GM10847 (cell line): ENCODE results near the gene TMED4.
A peak's percentile ranks its signal among the peaks of the same experiment; 100 is the strongest.

Source experiments
- POLR2A ChIP-seq: IDR thresholded peaks from 2 replicates; pipeline ENCODE4 v1.6.1; 2011; ENCODE audit not compliant: insufficient read length; ENCODE audit errors: extremely low read depth

TMED4 gene

GRCh38 chr7:44581879-44582603 is at the start of gene TMED4:
Gene TMED4 (minus strand): TSS chr7:44582231. CDS start chr7:44582206, 25 bp downstream.
- TF ChIP-seq POLR2A = peak; percentile 92

- TF ChIP-seq POLR2A = no peak
Observed at GRCh38 chr7:44631458-44632115, 49.6 kb upstream of the TMED4 start.

- no peak for TF ChIP-seq POLR2A
Observed at GRCh38 chr7:44630792-44631457, 48.9 kb upstream of the TMED4 start.

GRCh38 chr7:44629829-44630522 is 47.9 kb upstream of the TMED4 start:
- TF ChIP-seq POLR2A = no peak

GRCh38 chr7:44626620-44627019 is 44.6 kb upstream of the TMED4 start:
- TF ChIP-seq POLR2A = no peak

GRCh38 chr7:44625526-44626471 is 43.8 kb upstream of the TMED4 start:
- no peak for TF ChIP-seq POLR2A

- no peak for TF ChIP-seq POLR2A
Observed at GRCh38 chr7:44624318-44624717, 42.3 kb upstream of the TMED4 start.

GRCh38 chr7:44622342-44623151 is 40.5 kb upstream of the TMED4 start:
- no peak for TF ChIP-seq POLR2A

- TF ChIP-seq POLR2A = no peak
Observed at GRCh38 chr7:44621750-44622103, 39.7 kb upstream of the TMED4 start.

- no peak for TF ChIP-seq POLR2A
Observed at GRCh38 chr7:44621034-44621749, 39.2 kb upstream of the TMED4 start.

GRCh38 chr7:44618753-44619152 is 36.7 kb upstream of the TMED4 start:
- TF ChIP-seq POLR2A = no peak

GRCh38 chr7:44618045-44618444 is 36.0 kb upstream of the TMED4 start:
- no peak for TF ChIP-seq POLR2A

GRCh38 chr7:44617225-44617890 is 35.3 kb upstream of the TMED4 start:
- no peak for TF ChIP-seq POLR2A
